WI38 (cell line): ENCODE results near the gene CNRIP1.

ENCODE experiments used
- H3K4me3 ChIP-seq: 2 replicates; pipeline ENCODE4 v1.5.1; 2011; ENCODE audit warnings: low read depth, mild to moderate bottlenecking, control low read depth, low read length
- CTCF ChIP-seq: IDR thresholded peaks from 2 replicates; pipeline ENCODE4 v1.5.1; 2012; ENCODE audit warnings: low read depth, mild to moderate bottlenecking, control low read depth, low read length

CNRIP1 gene

DNA sequence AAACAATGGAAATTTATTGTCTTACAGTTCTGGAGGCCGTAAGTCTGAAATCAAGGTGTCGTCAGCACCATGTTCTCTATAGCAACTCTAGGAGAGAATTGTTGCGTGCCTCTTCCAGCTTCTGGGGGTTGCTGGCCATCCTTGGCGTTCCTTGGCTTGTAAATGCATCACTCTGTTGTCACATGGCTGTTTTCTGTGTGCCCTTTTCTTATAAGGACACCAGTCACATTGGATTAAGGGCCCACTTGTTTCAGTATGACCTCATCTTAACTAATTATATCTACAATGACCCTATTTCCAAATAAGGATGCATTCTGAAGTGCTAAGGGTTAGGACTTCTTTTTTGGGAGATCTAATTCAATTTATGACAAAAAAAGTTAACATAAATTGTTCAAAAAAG is 44.0 kb upstream of the CNRIP1 start:
- no peak for TF ChIP-seq CTCF
- H3K4me3 ChIP-seq: no peak overlapping the region

GRCh38 chr2:68362749-68363148 is 43.0 kb upstream of the CNRIP1 start:
- no peak for TF ChIP-seq CTCF
- no peak overlapping the region for H3K4me3 ChIP-seq

DNA sequence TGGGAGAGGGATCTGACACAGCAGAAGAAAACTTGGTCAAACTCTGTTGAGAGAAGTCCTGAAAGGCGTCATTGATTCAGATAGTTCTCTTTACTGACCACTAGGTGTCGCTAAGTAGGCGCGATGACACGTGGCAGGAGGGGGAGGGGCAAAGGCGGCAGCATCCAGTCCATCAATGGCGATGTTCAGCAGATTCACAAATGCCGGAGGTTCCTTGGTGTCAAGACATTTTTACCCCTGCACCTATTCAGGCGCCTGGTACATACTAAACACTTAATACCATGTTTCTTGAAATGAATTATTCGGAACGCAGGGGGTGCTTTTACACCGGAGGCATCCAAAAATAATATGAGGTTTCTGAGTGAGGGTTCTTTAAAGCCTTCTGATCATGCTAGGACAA is 42.3 kb upstream of the CNRIP1 start:
- TF ChIP-seq CTCF: peak; percentile 61
- no peak overlapping the region for H3K4me3 ChIP-seq

- H3K4me3 ChIP-seq: no peak overlapping the region
- TF ChIP-seq CTCF: 0 out of 2 replicates have a peak, but pooled peaks have one; percentile 18
Observed at GRCh38 chr2:68359889-68360288, 40.1 kb upstream of the CNRIP1 start.

GRCh38 chr2:68357605-68358337 is 38.0 kb upstream of the CNRIP1 start:
- no peak overlapping the region for H3K4me3 ChIP-seq
- peak; percentile 44; the same call in 1 of the 2 replicates for TF ChIP-seq CTCF

DNA sequence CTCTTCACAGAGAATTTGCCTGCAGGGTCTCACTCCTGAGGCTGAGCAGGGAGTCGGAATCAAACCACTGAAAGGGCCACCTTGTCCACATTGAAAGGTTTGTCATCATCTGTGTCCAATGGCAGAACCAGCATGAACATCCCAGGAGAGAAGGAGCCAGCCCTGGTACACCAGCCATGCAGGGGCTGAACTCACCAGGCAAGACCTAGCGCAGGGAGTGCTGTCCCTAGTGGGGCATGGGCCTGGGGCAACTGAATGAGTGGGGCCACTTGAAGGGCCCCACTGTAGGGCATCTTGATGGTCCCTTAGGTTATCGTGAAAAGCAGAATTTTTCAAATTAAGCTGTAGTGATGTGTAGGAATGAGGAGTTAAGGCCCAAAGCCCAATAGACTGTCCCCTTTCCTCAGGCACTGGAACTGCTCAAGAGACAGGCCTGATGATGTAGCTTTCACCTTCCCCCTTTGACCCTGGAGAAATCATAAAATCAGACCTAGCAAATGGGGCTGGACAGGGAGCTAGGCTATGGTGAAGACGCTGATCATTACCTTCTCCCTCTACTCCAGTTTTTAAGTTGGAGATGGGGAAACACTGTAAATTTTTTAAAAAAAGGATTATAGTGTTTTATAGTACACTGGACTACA is 37.0 kb upstream of the CNRIP1 start:
- TF ChIP-seq CTCF: no peak
- no peak overlapping the region for H3K4me3 ChIP-seq

DNA sequence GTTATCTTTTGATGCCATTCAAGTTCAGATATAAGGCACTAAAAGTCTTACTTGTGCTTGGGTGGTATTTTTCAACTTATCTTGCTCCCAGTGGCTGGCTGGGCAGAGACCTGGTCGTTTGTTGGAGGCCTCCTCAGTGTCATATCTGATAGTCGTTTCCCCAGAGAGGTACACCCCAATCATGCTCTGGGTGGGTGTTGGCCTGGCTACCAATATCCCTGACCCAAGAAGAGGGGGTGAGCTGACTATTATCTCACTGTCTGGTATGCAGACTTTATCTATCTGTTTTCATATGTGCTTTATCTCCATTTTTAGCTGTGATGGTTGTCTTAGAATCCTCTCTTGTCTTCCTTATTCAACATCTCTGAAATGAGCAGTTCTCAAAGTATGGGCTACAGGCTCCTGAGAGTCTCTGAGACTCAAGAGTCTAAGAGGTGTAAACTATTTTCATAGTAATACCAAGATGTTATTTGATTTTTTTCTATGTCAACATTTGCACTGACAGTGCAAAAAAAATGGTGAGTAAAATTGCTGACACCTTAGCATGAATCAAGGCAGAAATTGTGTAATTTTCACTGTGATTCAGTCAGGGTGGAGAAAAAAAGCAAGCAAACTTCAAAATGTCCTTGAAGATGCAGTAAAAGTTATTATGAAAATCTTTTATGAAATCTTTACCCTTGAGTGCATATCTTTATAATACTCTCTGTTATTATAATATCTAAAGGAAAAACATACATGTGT is 33.1 kb upstream of the CNRIP1 start:
- no peak overlapping the region for H3K4me3 ChIP-seq
- TF ChIP-seq CTCF: no peak
